ENCODE data around the gene NPBWR2. TPM values are rescaled to one million over a fixed set of nuclear protein-coding genes. Genes with fewer than 3 reads are reported as not detected.

Gene NPBWR2
- total RNA-seq, 1 experiment from 2014 or later = not detected

DNA sequence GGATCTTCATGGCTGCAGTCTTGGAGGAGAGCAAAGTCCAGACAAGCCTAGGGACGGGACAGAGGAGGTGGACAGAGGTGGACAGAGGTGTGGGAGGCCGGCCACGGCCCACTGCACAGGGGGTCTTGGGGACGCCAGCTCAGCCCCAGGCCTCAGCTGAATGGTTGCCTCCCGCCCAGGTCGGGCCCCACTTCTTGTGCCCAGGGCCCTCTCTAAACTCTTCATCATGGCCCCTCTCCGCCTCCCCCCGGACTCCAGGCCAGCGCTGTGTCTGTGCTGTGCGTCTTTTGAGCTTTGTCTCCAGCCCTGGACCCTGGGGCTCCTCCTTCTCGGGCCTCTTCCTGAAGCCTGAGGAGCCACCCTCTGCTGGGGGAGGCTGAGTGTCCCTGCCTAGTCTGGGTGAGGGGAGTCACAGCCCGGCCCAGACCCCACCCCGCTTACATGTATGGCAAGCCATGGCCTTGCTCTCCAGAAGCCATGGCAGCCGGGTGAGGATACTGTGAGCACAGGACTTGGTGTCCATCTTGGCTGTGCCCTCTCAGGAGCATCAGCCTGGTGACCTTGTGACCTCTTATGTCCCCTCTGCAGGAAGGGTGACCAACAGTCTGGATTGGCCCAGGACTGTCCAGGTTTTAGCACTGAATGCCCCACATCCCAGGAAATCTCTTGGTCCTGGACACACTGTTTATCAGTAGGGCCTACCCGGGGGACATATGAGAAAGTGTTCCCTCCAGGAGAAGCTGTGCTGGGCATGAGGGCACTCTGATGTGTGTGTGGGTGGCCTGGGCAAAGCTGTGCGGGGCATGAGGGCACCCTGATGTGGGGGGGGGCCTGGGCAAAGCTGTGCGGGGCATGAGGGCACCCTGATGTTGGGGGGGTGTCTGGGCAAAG, 9.4 kb upstream of the NPBWR2 start:
- no peaks in the 10 kb centered on the region for H3K9me3 Mint-ChIP-seq
- CTCF ChIA-PET = interaction anchor here (1.3 to 5.9 kb wide), 4 partner anchors 15 to 47 kb away, joined by 4 to 30 read pairs (median 12); partner anchors contain the start of gene LKAAEAR1
- H3K27me3 Mint-ChIP-seq (ENCODE audit: low read depth) = no peaks in the 10 kb centered on the region; the same call in 1 of the 2 replicates

More for the DNA sequence above, 9.4 kb upstream of the NPBWR2 start:
- no peaks in the 10 kb centered on the region for H3K36me3 Mint-ChIP-seq
- POLR2A ChIA-PET = no interaction called here
- peaks cover 5% of the 10 kb centered on the region for H3K4me1 Mint-ChIP-seq
- H3K4me3 Mint-ChIP-seq = no peak overlapping the region
- H3K27ac Mint-ChIP-seq = 0 out of 2 replicates have a peak overlapping the region, but pooled peaks have one; percentile 36
- ATAC-seq (no peak), DNase-seq (ENCODE audit: low spot score) (no peak)
- TF ChIP-seq, protein P1, sequence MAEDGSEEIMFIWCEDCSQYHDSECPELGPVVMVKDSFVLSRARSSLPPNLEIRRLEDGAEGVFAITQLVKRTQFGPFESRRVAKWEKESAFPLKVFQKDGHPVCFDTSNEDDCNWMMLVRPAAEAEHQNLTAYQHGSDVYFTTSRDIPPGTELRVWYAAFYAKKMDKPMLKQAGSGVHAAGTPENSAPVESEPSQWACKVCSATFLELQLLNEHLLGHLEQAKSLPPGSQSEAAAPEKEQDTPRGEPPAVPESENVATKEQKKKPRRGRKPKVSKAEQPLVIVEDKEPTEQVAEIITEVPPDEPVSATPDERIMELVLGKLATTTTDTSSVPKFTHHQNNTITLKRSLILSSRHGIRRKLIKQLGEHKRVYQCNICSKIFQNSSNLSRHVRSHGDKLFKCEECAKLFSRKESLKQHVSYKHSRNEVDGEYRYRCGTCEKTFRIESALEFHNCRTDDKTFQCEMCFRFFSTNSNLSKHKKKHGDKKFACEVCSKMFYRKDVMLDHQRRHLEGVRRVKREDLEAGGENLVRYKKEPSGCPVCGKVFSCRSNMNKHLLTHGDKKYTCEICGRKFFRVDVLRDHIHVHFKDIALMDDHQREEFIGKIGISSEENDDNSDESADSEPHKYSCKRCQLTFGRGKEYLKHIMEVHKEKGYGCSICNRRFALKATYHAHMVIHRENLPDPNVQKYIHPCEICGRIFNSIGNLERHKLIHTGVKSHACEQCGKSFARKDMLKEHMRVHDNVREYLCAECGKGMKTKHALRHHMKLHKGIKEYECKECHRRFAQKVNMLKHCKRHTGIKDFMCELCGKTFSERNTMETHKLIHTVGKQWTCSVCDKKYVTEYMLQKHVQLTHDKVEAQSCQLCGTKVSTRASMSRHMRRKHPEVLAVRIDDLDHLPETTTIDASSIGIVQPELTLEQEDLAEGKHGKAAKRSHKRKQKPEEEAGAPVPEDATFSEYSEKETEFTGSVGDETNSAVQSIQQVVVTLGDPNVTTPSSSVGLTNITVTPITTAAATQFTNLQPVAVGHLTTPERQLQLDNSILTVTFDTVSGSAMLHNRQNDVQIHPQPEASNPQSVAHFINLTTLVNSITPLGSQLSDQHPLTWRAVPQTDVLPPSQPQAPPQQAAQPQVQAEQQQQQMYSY (CRISPR knock-in tag; IDR thresholded peaks at IDR 0.05) = no peak
- TF ChIP-seq, protein P2, sequence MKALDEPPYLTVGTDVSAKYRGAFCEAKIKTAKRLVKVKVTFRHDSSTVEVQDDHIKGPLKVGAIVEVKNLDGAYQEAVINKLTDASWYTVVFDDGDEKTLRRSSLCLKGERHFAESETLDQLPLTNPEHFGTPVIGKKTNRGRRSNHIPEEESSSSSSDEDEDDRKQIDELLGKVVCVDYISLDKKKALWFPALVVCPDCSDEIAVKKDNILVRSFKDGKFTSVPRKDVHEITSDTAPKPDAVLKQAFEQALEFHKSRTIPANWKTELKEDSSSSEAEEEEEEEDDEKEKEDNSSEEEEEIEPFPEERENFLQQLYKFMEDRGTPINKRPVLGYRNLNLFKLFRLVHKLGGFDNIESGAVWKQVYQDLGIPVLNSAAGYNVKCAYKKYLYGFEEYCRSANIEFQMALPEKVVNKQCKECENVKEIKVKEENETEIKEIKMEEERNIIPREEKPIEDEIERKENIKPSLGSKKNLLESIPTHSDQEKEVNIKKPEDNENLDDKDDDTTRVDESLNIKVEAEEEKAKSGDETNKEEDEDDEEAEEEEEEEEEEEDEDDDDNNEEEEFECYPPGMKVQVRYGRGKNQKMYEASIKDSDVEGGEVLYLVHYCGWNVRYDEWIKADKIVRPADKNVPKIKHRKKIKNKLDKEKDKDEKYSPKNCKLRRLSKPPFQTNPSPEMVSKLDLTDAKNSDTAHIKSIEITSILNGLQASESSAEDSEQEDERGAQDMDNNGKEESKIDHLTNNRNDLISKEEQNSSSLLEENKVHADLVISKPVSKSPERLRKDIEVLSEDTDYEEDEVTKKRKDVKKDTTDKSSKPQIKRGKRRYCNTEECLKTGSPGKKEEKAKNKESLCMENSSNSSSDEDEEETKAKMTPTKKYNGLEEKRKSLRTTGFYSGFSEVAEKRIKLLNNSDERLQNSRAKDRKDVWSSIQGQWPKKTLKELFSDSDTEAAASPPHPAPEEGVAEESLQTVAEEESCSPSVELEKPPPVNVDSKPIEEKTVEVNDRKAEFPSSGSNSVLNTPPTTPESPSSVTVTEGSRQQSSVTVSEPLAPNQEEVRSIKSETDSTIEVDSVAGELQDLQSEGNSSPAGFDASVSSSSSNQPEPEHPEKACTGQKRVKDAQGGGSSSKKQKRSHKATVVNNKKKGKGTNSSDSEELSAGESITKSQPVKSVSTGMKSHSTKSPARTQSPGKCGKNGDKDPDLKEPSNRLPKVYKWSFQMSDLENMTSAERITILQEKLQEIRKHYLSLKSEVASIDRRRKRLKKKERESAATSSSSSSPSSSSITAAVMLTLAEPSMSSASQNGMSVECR (CRISPR knock-in tag; IDR thresholded peaks at IDR 0.05; ENCODE audit: borderline replicate concordance) = no peak
- TF ChIP-seq TCF7 (CRISPR knock-in tag; IDR thresholded peaks at IDR 0.05; ENCODE audit: low read depth) = no peak
- TF ChIP-seq, protein P3, sequence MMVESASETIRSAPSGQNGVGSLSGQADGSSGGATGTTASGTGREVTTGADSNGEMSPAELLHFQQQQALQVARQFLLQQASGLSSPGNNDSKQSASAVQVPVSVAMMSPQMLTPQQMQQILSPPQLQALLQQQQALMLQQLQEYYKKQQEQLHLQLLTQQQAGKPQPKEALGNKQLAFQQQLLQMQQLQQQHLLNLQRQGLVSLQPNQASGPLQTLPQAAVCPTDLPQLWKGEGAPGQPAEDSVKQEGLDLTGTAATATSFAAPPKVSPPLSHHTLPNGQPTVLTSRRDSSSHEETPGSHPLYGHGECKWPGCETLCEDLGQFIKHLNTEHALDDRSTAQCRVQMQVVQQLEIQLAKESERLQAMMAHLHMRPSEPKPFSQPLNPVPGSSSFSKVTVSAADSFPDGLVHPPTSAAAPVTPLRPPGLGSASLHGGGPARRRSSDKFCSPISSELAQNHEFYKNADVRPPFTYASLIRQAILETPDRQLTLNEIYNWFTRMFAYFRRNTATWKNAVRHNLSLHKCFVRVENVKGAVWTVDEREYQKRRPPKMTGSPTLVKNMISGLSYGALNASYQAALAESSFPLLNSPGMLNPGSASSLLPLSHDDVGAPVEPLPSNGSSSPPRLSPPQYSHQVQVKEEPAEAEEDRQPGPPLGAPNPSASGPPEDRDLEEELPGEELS (CRISPR knock-in tag; IDR thresholded peaks at IDR 0.05) = no peak
- TF ChIP-seq, protein P4, sequence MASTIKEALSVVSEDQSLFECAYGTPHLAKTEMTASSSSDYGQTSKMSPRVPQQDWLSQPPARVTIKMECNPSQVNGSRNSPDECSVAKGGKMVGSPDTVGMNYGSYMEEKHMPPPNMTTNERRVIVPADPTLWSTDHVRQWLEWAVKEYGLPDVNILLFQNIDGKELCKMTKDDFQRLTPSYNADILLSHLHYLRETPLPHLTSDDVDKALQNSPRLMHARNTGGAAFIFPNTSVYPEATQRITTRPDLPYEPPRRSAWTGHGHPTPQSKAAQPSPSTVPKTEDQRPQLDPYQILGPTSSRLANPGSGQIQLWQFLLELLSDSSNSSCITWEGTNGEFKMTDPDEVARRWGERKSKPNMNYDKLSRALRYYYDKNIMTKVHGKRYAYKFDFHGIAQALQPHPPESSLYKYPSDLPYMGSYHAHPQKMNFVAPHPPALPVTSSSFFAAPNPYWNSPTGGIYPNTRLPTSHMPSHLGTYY (CRISPR knock-in tag; IDR thresholded peaks at IDR 0.05) = no peak
- TF ChIP-seq PRRX2 (CRISPR knock-in tag; IDR thresholded peaks at IDR 0.05) = no peak
- TF ChIP-seq RORB (CRISPR knock-in tag; IDR thresholded peaks at IDR 0.05) = no peak
- TF ChIP-seq, protein P5, sequence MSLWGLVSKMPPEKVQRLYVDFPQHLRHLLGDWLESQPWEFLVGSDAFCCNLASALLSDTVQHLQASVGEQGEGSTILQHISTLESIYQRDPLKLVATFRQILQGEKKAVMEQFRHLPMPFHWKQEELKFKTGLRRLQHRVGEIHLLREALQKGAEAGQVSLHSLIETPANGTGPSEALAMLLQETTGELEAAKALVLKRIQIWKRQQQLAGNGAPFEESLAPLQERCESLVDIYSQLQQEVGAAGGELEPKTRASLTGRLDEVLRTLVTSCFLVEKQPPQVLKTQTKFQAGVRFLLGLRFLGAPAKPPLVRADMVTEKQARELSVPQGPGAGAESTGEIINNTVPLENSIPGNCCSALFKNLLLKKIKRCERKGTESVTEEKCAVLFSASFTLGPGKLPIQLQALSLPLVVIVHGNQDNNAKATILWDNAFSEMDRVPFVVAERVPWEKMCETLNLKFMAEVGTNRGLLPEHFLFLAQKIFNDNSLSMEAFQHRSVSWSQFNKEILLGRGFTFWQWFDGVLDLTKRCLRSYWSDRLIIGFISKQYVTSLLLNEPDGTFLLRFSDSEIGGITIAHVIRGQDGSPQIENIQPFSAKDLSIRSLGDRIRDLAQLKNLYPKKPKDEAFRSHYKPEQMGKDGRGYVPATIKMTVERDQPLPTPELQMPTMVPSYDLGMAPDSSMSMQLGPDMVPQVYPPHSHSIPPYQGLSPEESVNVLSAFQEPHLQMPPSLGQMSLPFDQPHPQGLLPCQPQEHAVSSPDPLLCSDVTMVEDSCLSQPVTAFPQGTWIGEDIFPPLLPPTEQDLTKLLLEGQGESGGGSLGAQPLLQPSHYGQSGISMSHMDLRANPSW (CRISPR knock-in tag; conservative IDR thresholded peaks at IDR 0.05; ENCODE audit: low read depth) = no peak
- TF ChIP-seq, protein P6, sequence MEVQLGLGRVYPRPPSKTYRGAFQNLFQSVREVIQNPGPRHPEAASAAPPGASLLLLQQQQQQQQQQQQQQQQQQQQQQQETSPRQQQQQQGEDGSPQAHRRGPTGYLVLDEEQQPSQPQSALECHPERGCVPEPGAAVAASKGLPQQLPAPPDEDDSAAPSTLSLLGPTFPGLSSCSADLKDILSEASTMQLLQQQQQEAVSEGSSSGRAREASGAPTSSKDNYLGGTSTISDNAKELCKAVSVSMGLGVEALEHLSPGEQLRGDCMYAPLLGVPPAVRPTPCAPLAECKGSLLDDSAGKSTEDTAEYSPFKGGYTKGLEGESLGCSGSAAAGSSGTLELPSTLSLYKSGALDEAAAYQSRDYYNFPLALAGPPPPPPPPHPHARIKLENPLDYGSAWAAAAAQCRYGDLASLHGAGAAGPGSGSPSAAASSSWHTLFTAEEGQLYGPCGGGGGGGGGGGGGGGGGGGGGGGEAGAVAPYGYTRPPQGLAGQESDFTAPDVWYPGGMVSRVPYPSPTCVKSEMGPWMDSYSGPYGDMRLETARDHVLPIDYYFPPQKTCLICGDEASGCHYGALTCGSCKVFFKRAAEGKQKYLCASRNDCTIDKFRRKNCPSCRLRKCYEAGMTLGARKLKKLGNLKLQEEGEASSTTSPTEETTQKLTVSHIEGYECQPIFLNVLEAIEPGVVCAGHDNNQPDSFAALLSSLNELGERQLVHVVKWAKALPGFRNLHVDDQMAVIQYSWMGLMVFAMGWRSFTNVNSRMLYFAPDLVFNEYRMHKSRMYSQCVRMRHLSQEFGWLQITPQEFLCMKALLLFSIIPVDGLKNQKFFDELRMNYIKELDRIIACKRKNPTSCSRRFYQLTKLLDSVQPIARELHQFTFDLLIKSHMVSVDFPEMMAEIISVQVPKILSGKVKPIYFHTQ (CRISPR knock-in tag; IDR thresholded peaks at IDR 0.05) = no peak
- TF ChIP-seq CREB1 (CRISPR knock-in tag; IDR thresholded peaks at IDR 0.05) = no peak
- TF ChIP-seq ZBTB21 (CRISPR knock-in tag; IDR thresholded peaks at IDR 0.05; ENCODE audit: borderline replicate concordance) = no peak
- no peak for TF ChIP-seq FOXJ3 (CRISPR knock-in tag; IDR thresholded peaks at IDR 0.05; ENCODE audit: borderline replicate concordance)
- TF ChIP-seq, protein P7, sequence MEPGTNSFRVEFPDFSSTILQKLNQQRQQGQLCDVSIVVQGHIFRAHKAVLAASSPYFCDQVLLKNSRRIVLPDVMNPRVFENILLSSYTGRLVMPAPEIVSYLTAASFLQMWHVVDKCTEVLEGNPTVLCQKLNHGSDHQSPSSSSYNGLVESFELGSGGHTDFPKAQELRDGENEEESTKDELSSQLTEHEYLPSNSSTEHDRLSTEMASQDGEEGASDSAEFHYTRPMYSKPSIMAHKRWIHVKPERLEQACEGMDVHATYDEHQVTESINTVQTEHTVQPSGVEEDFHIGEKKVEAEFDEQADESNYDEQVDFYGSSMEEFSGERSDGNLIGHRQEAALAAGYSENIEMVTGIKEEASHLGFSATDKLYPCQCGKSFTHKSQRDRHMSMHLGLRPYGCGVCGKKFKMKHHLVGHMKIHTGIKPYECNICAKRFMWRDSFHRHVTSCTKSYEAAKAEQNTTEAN (CRISPR knock-in tag; IDR thresholded peaks at IDR 0.05) = no peak
- TF ChIP-seq SP1 (CRISPR knock-in tag; conservative IDR thresholded peaks at IDR 0.05) = no peak

Measured in WTC11 (cell line).